ENCODE measurements around the gene ZNF823.

- TF ChIP-seq CTCF (IDR thresholded peaks at IDR 0.05; ENCODE audit: low read depth, low read length): no peak
- no peak for TF ChIP-seq EZH2phosphoT487 (IDR thresholded peaks at IDR 0.05; ENCODE audit: low read depth)
These were observed 45.0 kb upstream of the ZNF823 start for GRCh38 chr19:11783767-11784166.

Data from OCI-LY3 (cell line).